ENCODE results near the gene PCCA. TPM values are rescaled to one million over a fixed set of nuclear protein-coding genes. Genes with fewer than 3 reads are reported as not detected.

Gene PCCA
- total and polyA plus RNA-seq, 2 experiments from 2014 or later: 29.8 to 59.2 TPM

GRCh38 chr13:100175078-100175802 lies 86.3 kb downstream of the PCCA start:
- no peaks in the 10 kb centered on the region for H3K36me3 ChIP-seq
- no peaks in the 10 kb centered on the region for H3K27me3 ChIP-seq
- H3K4me1 ChIP-seq (ENCODE audit: low read depth): peaks cover 39% of the 10 kb centered on the region
- H3K27ac ChIP-seq: no peak overlapping the region
- DNase-seq (ENCODE audit: low read depth in 1 of 2, low spot score in 1 of 2): no peak
- no peaks in the 10 kb centered on the region for H3K9me3 ChIP-seq (ENCODE audit: low read depth)
- no peak for TF ChIP-seq CTCF (IDR thresholded peaks at IDR 0.05; ENCODE audit: low read depth, low read length)
- H3K4me3 ChIP-seq: no peak overlapping the region

GRCh38 chr13:100175803-100176182 lies 86.9 kb downstream of the PCCA start:
- no peak for TF ChIP-seq CTCF (IDR thresholded peaks at IDR 0.05; ENCODE audit: low read depth, low read length)
- H3K27ac ChIP-seq: no peak overlapping the region
- H3K27me3 ChIP-seq: no peaks in the 10 kb centered on the region
- no peak for DNase-seq (ENCODE audit: low read depth in 1 of 2, low spot score in 1 of 2)
- no peaks in the 10 kb centered on the region for H3K36me3 ChIP-seq
- no peak overlapping the region for H3K4me3 ChIP-seq
- no peaks in the 10 kb centered on the region for H3K9me3 ChIP-seq (ENCODE audit: low read depth)
- peaks cover 39% of the 10 kb centered on the region for H3K4me1 ChIP-seq (ENCODE audit: low read depth)

- Histone ChIP-seq H3K9me3 (ENCODE audit: low read depth) (no peaks in the 10 kb centered on the region), H3K4me3 (no peak overlapping the region), H3K36me3 (no peaks in the 10 kb centered on the region), H3K27me3 (no peaks in the 10 kb centered on the region), H3K4me1 (ENCODE audit: low read depth) (peaks cover 30% of the 10 kb centered on the region), H3K27ac (no peak overlapping the region)
- TF ChIP-seq CTCF (IDR thresholded peaks at IDR 0.05; ENCODE audit: low read depth, low read length): no peak
- peak; percentile 34 to 68 for DNase-seq (ENCODE audit: low read depth in 1 of 2, low spot score in 1 of 2)
Measured at GRCh38 chr13:100176801-100177400, 88.0 kb downstream of the PCCA start.

GRCh38 chr13:100178309-100178708 lies 89.4 kb downstream of the PCCA start:
- H3K4me1 ChIP-seq (ENCODE audit: low read depth): peaks cover 30% of the 10 kb centered on the region
- H3K36me3 ChIP-seq: no peaks in the 10 kb centered on the region
- H3K9me3 ChIP-seq (ENCODE audit: low read depth): no peaks in the 10 kb centered on the region
- DNase-seq (ENCODE audit: low read depth in 1 of 2, low spot score in 1 of 2): no peak
- no peaks in the 10 kb centered on the region for H3K27me3 ChIP-seq
- no peak for TF ChIP-seq CTCF (IDR thresholded peaks at IDR 0.05; ENCODE audit: low read depth, low read length)
- no peak overlapping the region for H3K4me3 ChIP-seq
- H3K27ac ChIP-seq: no peak overlapping the region

- Histone ChIP-seq H3K4me3 (no peak overlapping the region), H3K27ac (no peak overlapping the region), H3K27me3 (no peaks in the 10 kb centered on the region), H3K9me3 (ENCODE audit: low read depth) (no peaks in the 10 kb centered on the region), H3K4me1 (ENCODE audit: low read depth) (peaks cover 30% of the 10 kb centered on the region), H3K36me3 (no peaks in the 10 kb centered on the region)
- no peak for TF ChIP-seq CTCF (IDR thresholded peaks at IDR 0.05; ENCODE audit: low read depth, low read length)
- DNase-seq (ENCODE audit: low read depth in 1 of 2, low spot score in 1 of 2): no peak
Measured at GRCh38 chr13:100179276-100179675, 90.4 kb downstream of the PCCA start.

Measured in cardiac muscle cell (in vitro differentiated cells and primary cell).